Measurements from ENCODE around the gene OSBPL2. TPM values are rescaled to one million over a fixed set of nuclear protein-coding genes. Genes with fewer than 3 reads are reported as not detected.

OSBPL2 gene
- total and polyA plus RNA-seq, 2 experiments from 2014 or later: 37.5 to 43.4 TPM

DNA sequence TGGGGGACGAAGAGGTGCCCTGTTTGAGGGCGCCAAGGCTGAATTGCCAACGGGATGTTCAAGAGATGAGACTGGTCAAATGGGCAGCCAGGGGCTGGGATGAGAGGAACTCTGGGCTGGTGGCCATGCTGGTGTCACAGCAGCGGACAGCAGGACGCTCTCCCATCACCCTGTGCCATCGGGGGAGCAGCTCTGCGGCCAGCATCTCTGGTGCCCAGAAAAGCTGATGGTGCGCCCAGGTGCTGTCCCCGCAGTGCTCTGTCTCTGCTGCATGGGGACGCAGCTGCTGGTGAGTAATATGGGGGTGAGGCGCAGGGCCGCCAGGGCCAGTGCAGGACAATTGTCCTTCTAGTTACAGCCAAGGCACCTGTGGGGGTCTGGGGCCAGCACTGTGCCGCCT lies 13.3 kb upstream of the OSBPL2 start:
- no peak for DNase-seq (ENCODE audit: low read depth in 1 of 2, low spot score in 1 of 2)
- no peaks in the 10 kb centered on the region for H3K36me3 ChIP-seq
- H3K27ac ChIP-seq: no peak overlapping the region
- H3K4me3 ChIP-seq: no peak overlapping the region
- no peak for TF ChIP-seq CTCF (IDR thresholded peaks at IDR 0.05; ENCODE audit: low read depth, low read length)
- H3K4me1 ChIP-seq (ENCODE audit: low read depth): peaks cover 5% of the 10 kb centered on the region
- H3K9me3 ChIP-seq (ENCODE audit: low read depth): no peaks in the 10 kb centered on the region
- peaks cover 61% of the 10 kb centered on the region for H3K27me3 ChIP-seq

DNA sequence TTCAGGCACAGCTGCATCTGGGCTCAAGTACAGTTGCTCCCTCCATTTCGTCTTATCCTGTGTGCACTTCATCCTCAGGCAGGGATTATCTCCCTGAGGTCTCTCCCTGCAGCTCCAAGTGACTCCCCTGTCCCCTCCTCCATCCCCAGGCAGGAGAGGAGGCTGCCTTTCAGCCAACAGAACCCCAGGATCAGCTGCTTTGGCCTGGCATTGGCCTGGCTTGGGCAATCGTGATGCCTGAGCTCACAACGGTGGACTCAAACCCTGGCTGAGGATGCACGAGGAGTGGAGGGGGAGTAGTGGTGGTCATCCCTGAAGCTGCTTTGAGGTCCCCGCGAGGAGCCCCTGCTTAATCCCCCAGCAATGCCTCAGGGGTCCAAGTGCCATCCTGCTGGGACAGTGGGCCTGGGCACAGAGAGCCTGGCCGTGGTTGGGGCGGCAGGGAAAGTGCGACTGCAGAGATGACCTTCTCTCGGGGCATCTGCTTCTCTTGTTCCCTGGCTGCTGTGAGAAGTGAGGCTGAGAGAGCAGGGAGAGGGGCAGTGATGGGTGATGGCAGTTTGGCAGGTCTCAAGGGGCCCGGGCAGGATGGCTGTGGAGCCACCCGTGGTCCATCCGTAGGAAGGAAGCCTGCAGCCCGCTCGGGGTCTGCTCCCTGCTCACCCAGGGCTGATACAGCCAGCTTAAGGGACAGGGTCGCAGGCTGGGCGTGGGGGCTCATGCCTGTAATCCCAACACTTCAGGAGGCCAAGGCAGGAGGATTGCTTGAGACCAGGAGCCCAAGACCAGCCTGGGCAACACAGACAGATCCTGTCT lies 12.3 kb upstream of the OSBPL2 start:
- peaks cover 53% of the 10 kb centered on the region for H3K27me3 ChIP-seq

GRCh38 chr20:62226707-62227590 lies 11.4 kb upstream of the OSBPL2 start:
- Histone ChIP-seq H3K27me3 (peaks cover 44% of the 10 kb centered on the region), H3K4me3 (no peak overlapping the region), H3K4me1 (ENCODE audit: low read depth) (no peaks in the 10 kb centered on the region), H3K27ac (no peak overlapping the region), H3K9me3 (ENCODE audit: low read depth) (no peaks in the 10 kb centered on the region), H3K36me3 (no peaks in the 10 kb centered on the region)
- DNase-seq (ENCODE audit: low read depth in 1 of 2, low spot score in 1 of 2): no peak
- no peak for TF ChIP-seq CTCF (IDR thresholded peaks at IDR 0.05; ENCODE audit: low read depth, low read length)

More for the DNA sequence above, 12.3 kb upstream of the OSBPL2 start:
- H3K36me3 ChIP-seq: no peaks in the 10 kb centered on the region
- DNase-seq (ENCODE audit: low read depth in 1 of 2, low spot score in 1 of 2): no peak
- no peaks in the 10 kb centered on the region for H3K9me3 ChIP-seq (ENCODE audit: low read depth)
- H3K4me3 ChIP-seq: no peak overlapping the region
- no peaks in the 10 kb centered on the region for H3K4me1 ChIP-seq (ENCODE audit: low read depth)
- TF ChIP-seq CTCF (IDR thresholded peaks at IDR 0.05; ENCODE audit: low read depth, low read length): no peak
- no peak overlapping the region for H3K27ac ChIP-seq

DNA sequence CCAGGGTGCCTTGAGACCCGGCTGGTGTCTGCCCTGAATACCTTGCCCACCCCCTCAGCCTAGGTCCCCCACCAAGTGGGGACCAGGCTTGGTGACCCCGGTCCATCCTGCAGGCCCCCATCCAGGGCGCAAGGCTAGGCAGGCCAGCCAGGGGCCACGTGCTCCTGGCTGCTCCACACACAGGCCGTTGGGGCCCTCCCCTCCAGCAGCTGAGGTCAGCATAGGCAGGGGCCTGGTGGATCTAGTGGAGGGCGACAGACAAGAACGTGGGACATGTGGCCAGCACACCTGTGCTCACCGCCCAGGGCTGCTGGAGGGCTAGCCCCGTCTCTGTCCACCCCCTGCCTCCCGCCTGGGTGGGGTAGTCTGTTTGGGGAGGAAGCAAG lies 10.7 kb upstream of the OSBPL2 start:
- no peak overlapping the region for H3K4me3 ChIP-seq
- H3K36me3 ChIP-seq: no peaks in the 10 kb centered on the region
- no peak for DNase-seq (ENCODE audit: low read depth in 1 of 2, low spot score in 1 of 2)
- H3K4me1 ChIP-seq (ENCODE audit: low read depth): no peaks in the 10 kb centered on the region
- peaks cover 38% of the 10 kb centered on the region for H3K27me3 ChIP-seq
- no peak overlapping the region for H3K27ac ChIP-seq
- H3K9me3 ChIP-seq (ENCODE audit: low read depth): no peaks in the 10 kb centered on the region
- no peak for TF ChIP-seq CTCF (IDR thresholded peaks at IDR 0.05; ENCODE audit: low read depth, low read length)

DNA sequence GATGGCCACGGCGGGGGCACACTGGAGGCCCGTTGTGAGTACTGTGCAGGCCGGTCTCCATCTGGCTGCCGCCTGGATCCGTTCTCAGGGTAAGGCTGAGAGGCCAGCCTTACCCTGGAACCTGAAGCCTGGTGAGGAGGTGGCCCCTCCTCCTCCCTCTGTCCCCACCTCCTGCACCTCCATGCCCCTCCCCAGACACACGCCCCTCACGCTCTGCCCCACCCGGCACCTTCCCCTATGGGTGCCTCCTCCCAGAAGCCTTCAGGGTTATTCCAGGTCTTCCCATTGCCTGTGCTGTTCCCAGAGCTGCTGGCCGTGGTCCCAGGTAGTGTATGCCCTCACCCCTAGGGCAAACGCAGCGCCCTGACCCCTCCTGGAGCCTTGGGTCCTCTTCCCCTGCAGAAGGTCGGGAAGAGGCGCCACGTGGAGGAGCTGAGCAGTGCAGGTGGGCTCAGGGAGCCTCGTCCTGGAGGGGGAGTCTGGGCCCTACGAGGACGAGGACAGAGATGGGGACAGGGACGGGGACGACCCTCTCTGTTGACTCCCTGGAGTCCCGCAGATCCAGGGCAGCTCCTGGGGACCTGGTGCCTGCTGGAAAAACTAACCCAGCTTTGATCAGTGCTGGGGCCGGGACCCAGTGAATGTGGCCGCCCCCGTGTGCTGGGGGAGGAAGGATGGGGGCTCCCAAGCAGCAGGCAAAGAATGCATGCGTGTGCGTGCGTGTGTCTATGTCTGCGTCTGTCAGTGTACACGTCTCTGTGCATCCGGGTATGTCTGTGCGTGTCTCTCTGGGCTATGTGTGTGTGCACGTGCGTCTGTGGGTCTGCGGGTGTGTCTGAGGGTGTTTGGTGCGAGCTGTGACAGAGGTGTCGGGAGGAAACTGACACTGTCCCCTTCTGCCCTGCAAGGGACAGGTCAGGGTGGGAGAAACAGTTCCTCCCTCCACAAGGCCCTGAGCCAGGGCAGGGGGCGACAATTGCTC lies 10.1 kb upstream of the OSBPL2 start:
- TF ChIP-seq CTCF (IDR thresholded peaks at IDR 0.05; ENCODE audit: low read depth, low read length): no peak
- Histone ChIP-seq H3K27me3 (peaks cover 31% of the 10 kb centered on the region), H3K4me3 (no peak overlapping the region), H3K4me1 (ENCODE audit: low read depth) (no peaks in the 10 kb centered on the region), H3K27ac (no peak overlapping the region), H3K36me3 (no peaks in the 10 kb centered on the region), H3K9me3 (ENCODE audit: low read depth) (no peaks in the 10 kb centered on the region)
- no peak for DNase-seq (ENCODE audit: low read depth in 1 of 2, low spot score in 1 of 2)
